GM12891 (cell line): ENCODE measurements around the gene EIF3I.

Experiments used
- DNase-seq: peaks from one replicate; pipeline ENCODE4 v3.0.0; 2011; ENCODE audit warnings: low spot score; ENCODE audit not compliant: insufficient read length
- FAIRE-seq: peaks from 2 replicates; lab custom pipeline; 2011; peaks lifted over from hg19 to GRCh38; lab: Jason Lieb, UNC
- PAX5 ChIP-seq: IDR thresholded peaks from 2 replicates; pipeline ENCODE4 v1.6.1; 2011; ENCODE audit warnings: low read length, moderate library complexity, mild to moderate bottlenecking; ENCODE audit not compliant: insufficient read depth, severe bottlenecking
- POLR2A ChIP-seq: IDR thresholded peaks from 2 replicates; pipeline ENCODE4 v1.6.1; 2011; ENCODE audit warnings: low read depth, low read length, control low read depth
- POLR2AphosphoS5 ChIP-seq: IDR thresholded peaks from 2 replicates; pipeline ENCODE4 v1.6.1; 2011; ENCODE audit warnings: low read depth, low read length, control low read depth
- POU2F2 ChIP-seq: IDR thresholded peaks from 2 replicates; pipeline ENCODE4 v1.6.1; 2011; ENCODE audit warnings: low read depth, mild to moderate bottlenecking, control low read depth, low read length, moderate library complexity
- SPI1 ChIP-seq: IDR thresholded peaks from 2 replicates; pipeline ENCODE4 v1.6.1; 2011; ENCODE audit warnings: low read depth, low read length, control low read depth
- TAF1 ChIP-seq: IDR thresholded peaks from 2 replicates; pipeline ENCODE4 v1.6.1; 2011; ENCODE audit warnings: low read depth, low read length, control low read depth

Gene EIF3I

DNA sequence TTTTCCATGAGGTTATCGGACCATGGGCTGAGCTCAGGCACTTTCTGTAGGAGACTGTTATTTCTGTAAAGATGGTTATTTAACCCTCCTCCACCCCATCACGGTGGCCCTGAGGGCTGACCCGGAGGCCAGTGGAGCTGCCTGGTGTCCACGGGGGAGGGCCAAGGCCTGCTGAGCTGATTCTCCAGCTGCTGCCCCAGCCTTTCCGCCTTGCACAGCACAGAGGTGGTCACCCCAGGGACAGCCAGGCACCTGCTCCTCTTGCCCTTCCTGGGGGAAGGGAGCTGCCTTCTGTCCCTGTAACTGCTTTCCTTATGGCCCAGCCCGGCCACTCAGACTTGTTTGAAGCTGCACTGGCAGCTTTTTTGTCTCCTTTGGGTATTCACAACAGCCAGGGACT is 24.4 kb upstream of the EIF3I start:
- TF ChIP-seq POLR2AphosphoS5 (no peak), SPI1 (no peak), PAX5 (no peak), TAF1 (no peak), POU2F2 (no peak), POLR2A (no peak)
- FAIRE-seq: no peak
- no peak for DNase-seq

DNA sequence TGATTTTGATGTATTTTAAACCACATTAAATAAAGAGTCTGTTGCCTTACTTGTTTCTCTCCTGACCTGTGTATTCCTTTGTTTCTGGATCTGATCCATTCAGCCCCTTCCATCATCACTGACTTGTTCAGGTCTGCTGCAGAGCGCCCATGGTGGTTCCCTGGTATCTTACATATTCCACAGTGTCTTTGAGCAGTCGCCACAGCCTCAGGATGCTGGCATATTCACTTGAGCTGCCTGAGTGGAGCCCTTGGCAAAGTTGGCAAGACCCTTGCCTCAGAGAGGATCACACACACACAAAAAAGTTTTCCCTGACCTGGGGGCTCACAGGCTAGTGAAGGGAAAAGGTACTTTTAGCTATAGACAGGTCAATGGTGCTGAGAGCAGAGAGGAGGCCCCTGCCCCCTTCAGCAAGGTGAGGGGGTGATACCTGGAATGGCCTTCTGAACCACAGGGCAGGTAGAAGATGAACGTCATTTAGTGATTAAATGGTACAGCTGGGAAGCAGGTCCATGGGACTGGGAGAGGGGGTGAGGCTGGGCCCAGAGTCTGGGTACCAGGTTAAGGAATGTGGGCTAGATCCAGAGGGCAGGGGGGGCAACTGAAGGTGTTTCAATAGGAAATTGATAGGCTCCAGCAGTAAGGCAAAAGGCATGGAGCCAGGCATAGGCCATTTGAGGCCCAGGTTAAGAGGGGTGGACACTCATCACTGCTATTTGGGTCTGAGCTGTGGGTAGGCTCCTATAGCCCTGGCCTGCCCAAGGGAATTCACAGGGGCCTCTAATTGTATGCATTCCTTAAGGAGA is 23.8 kb upstream of the EIF3I start:
- TF ChIP-seq POLR2AphosphoS5 (peak; percentile 33; the same call in 1 of the 2 replicates), POLR2A (no peak)
- no peak for DNase-seq
- FAIRE-seq: no peak

DNA sequence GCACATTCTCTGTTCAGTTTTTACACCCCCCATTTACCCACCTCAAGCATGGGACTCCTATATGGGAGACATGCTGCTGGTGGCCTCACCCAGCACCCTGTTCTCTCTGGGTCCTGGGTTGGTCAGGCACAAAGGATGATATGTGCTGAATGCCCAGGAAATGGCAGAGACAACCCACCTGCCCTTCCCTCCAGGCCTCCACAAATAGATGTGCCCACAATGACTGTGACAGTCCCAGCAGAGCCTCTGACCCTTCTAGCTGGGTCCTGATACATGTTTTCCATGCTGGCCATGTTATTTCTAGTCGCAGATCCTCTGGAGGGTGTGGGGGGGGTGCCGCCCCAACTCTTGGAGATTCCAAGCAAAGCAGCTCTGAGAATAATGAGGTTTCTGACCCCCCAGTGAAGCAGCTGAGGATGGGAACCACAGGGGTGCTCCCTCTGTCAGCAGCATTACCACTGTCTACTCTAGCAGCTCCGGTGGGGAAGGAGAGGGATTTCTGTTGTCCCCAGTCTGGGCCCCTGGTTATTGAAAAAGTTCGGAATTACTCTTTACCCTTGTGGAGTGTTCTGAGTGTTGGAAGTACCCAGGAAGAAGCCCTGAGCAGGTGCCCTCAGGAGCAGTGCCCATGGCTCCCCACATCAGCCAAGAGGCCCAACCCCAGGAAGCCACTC is 23.0 kb upstream of the EIF3I start:
- FAIRE-seq (no peak), DNase-seq (no peak)
- TF ChIP-seq SPI1 (no peak), PAX5 (no peak), POLR2A (no peak), POU2F2 (no peak), TAF1 (no peak), POLR2AphosphoS5 (no peak; the same call in 1 of the 2 replicates)

DNA sequence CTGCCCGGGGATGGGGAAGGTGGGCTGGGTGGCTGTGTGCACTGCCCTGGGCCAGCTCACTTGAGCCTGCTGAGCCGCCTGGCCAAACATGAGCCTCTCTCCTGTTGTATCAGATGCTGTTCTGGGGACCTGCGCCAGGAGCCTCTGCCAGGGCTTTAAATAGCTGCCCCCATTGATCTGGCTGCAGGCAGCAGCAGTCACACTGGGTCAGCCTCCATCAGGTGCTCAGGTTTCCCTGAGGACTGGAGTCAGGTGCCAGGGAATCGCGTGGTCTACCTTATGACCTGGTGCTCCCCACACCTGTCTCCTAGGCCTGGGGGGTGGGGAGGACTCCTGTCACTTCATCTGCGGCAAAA is 22.5 kb upstream of the EIF3I start:
- TF ChIP-seq POLR2AphosphoS5 (no peak), POLR2A (no peak), SPI1 (no peak), POU2F2 (no peak)
- DNase-seq (no peak), FAIRE-seq (no peak)

DNA sequence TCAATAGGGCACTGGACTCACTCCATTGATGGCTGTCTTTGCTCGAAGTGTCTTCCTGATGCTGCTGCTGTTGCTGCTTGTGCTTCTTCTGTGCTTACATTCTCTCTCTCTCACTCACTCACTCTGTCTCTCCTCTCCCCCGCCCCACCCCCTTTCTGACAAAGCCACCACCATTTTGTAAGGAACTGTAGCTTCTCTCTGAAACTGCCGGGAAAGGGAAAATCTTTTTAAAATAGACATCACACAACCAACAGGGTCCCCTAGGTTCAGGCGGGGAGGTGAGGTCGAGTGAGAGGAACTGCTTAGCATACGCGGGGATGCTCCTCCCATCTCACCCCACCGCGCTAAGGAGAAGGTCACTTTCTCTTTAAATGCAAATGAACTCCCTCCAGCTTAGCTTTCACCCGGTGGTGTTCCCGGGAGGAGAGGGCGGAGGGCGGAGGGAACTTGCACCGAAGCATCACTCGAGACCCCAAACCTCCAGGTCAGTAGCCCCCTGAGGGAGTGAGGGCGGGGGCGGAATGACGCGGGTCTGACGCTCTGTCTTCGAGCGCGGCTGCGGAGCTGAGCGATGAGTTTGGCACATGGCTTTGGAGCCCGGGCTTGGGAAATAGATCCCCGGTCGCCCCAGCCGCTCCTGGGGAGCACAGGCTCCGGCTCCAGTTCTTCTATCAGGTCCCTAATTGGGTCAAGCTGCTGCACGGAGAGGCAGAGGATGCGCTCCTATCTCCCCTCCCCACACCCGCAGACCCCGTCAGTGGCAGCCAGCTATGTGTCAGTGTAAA is 21.8 kb upstream of the EIF3I start, which contains the start of gene CCDC28B:
Gene CCDC28B (plus strand): TSS at position 370 of the 785 bp plus-strand sequence. CDS start 1,341 bp downstream, outside the sequence.
- peak; percentile 71 for DNase-seq

DNA sequence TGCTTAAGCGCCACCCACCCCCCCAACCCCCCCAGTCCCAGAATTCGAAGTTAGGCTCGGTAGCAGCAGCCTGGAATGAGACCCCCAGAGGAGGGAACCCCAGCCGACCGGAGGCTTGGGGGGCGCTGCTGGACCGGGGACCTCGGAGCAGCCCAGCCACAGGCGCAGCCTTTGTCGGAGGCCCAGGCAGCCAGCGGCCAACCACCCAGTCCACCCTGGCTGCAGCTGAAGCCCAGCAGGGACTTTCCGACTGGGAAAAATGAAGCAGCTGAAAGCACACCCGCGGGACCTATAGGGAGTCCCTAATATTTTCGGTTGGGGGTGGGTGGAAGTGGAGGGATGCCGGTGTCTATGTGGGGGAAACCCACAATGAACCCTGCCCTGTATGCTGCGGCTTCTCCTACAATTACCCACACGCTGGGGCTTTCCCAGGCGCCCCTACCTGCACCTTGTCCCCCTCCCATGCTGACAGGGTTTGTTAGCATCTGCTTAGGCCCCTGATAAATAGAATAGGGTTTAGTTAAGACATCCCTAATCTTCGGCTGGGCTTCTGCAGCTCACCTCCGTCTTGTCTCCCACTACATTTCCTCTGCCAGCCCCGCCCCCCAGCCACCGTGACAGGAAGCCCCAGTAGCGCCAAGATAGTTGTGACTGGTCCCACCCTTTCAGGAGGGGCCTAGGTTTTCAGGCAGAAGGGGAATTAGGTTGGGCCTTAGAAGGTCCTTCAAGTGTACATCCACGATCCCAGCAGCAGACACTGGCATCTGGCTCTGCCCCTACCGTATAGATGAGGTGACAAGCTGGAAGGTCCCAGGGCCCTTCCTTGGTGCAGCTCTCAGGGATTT is 21.0 kb upstream of the EIF3I start:
- peak; percentile 2; the same call in 1 of the 2 replicates for TF ChIP-seq TAF1
- TF ChIP-seq SPI1: 0 out of 2 replicates have a peak, but pooled peaks have one; percentile 12
- no peak for TF ChIP-seq POU2F2
- TF ChIP-seq POLR2AphosphoS5: 0 out of 2 replicates have a peak, but pooled peaks have one; percentile 28
- TF ChIP-seq POLR2A: peak; percentile 56; the same call in 1 of the 2 replicates
- DNase-seq (peak; percentile 62), FAIRE-seq (peak; percentile 87)

More for the DNA sequence above, 21.8 kb upstream of the EIF3I start, which contains the start of gene CCDC28B:
- FAIRE-seq: peak; percentile 90
- TF ChIP-seq SPI1 (peak; percentile 61), PAX5 (no peak), TAF1 (no peak), POU2F2 (peak; percentile 98)

DNA sequence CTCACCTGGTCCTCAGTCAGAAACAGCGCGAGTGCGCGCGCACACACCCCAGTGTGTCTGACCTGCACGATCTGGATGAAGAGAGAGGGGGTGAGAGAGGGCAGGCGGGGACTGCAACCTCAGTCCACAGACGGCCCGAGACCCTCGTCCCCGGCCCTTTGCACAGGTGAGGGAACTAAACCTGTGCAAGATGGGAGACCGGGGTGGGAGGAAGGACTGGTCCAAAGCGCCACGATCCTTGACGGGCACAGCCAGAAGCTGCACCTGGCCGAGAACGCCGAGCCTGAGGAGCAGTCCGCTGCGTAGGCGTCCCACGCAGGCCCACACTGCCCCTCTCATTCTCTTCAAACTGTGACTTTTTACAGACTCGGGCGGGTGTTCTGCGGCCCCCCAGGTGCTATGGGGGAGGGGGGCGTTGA is 17.3 kb upstream of the EIF3I start:
- DNase-seq (no peak), FAIRE-seq (no peak)
- TF ChIP-seq SPI1 (no peak), POU2F2 (no peak), TAF1 (no peak), POLR2A (no peak), POLR2AphosphoS5 (no peak), PAX5 (no peak)
